DMS153 (cell line): ENCODE results near the gene NELFCD.
"Not testable (repeated sequence)": the region's sequence is repeated elsewhere in the genome, so short reads cannot be mapped to it uniquely, and the experiment has no call there.

ENCODE experiments used
- DNase-seq: peaks from one replicate; lab custom pipeline; 2025; lab: John Stamatoyannopoulos, UW

The NELFCD gene, protein sequence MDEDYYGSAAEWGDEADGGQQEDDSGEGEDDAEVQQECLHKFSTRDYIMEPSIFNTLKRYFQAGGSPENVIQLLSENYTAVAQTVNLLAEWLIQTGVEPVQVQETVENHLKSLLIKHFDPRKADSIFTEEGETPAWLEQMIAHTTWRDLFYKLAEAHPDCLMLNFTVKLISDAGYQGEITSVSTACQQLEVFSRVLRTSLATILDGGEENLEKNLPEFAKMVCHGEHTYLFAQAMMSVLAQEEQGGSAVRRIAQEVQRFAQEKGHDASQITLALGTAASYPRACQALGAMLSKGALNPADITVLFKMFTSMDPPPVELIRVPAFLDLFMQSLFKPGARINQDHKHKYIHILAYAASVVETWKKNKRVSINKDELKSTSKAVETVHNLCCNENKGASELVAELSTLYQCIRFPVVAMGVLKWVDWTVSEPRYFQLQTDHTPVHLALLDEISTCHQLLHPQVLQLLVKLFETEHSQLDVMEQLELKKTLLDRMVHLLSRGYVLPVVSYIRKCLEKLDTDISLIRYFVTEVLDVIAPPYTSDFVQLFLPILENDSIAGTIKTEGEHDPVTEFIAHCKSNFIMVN

DNA sequence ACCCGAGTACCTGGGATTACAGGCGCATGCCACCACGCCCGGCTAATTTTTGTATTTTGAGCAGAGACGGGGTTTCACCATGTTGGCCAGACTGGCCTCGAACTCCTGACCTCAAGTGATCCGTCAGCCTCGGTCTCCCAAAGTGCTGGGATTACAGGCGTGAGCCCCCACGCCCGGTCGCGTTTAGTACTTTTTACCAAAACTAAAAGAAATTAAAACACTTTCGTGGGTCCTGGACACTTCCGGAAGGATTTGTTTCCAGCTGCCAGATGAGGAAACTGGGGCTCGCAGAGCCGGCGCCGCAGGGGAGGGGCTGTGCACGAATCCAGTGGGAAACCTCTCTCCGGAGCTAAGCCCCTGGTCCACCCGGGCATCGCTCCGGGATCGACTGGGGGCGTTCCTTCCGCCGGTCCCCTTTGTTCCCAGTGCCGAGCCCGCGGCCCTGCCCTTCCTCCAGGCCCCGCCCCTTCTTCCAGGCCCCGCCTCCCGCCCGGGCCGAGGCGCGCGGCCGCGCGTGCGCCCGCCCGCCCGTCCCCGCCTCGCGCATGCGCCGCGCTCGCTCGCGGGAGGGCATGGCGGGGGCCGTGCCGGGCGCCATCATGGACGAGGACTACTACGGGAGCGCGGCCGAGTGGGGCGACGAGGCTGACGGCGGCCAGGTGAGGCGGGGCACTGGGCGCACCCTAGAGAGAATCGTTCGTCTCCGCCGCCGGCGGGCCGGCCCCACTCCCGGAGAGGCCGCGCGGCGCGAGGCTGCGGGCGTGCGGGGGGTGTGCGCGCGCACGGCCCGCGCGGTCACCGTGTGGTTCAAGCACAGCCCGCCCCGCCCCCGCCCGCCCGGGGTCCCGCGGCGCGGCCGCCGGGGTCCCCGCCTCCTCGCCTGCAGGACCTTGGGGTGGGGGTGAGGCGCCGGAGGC lies at the start of gene NELFCD:
Gene NELFCD (plus strand): TSS at position 546 of the 917 bp plus-strand sequence. CDS start 54 bp downstream, at position 600.
- DNase-seq = peak; percentile 64

DNA sequence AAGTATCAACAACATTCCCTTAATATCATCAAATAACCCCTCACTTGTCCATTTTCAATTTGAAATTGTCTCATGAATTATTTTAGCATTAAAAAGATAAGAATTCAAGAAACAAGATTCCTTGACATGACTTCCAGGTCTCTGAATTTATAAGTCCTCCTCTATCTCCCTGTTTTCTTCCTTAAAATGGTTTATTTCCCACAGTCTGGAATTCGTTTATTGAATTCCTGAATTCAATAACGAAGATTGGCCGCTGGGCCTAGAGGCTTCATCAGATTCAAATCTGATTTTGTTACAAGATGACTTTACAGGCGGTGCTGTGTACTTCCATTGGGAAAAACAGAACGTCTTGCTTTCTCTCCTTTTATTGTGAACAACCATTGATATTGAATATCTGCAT lies 48.9 kb upstream of the NELFCD start:
- DNase-seq = no peak

DNA sequence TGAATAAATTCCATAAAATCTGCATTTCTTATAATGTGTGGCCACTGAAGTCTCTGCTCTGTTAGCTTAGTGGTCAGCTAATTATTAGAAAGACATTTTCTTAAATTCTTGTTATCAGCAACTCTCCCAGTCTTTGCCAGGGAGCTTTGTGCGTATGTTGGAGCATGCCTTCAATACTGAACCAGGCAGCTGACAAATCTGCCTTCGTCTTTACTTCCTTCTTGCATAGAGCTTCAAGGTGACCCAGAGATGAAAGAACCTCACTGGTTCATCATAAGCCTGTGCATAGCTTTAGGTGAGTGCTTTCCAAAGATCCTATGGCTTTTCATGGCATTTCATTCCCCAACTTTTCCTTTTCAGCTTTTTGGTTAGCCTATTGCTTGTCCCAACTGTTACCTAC lies 43.0 kb upstream of the NELFCD start:
- DNase-seq = no peak

DNA sequence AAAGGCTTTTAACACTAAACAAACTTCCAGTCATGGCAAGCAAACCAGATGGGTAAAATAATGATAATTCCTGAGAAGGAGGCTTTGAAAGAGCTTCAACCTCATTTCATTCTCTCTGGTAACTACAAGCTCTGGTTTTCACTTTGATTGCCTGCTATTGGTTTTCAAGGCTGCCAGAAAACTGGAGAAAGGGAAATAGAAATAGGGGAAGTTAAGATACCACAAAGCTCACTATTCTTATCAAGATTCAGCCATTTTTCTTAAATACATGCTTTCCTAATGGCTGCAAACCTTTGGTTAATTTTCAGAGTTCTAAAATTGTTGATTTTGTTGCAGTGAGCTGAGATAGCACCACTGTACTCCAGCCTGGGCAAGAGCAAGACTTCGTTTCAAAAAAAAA lies 42.5 kb upstream of the NELFCD start:
- no peak for DNase-seq

DNA sequence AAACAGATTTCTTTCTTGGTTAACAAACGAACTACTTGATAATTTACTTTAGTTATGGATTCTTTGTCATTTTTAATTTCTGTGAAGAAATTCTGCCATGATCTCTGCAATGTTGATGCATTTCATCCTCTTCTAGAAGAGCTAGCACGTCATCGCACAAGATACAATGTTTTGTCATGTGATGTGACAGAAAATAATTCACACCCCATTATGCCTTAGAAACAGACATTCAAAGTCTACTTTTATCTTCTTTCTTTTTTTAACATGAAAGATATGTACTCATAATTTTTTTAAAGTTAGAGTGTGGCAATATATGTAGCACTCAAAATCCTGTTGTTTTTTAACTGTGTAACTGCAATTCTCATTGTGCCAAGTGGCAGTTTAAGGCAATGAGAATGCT lies 39.6 kb upstream of the NELFCD start:
- DNase-seq = no peak

DNA sequence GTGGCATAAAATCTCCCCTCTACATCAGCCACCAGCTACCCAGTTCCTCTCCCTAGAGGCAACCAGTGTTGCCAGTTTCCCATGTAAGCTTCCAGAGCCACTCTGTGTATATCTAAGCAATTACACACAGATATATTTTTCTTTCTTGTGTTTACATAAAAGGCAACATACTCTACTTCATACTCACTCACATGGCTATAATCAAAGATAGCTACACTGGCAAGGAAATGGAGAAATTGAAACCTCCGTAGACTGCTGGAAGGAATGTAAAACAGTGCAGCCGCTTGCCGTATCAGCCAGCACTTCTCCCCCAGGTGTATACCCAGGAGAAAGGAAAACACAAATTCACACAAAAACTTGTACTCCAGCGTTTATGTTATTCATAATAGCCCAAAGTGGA lies 38.5 kb upstream of the NELFCD start:
- DNase-seq = no peak

DNA sequence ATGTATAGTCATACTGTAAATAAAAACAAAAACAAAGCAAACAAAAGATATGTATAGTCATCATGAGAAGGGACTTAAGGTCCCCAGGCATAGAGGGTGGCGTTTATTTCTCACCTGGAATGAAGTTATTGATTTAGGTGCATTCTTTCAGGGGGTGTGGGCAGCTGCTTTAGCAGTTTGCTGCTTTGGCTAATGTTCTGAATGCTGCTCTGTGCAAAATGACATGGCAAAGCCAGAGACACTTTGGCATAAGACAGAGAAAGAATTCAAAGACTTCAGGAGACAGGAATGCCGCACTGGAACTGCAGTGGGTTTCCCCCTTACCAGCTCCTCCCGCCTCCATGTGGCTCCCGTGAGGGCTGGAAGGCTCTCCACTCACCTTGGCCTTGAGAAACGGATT lies 36.4 kb upstream of the NELFCD start:
- no peak for DNase-seq

DNA sequence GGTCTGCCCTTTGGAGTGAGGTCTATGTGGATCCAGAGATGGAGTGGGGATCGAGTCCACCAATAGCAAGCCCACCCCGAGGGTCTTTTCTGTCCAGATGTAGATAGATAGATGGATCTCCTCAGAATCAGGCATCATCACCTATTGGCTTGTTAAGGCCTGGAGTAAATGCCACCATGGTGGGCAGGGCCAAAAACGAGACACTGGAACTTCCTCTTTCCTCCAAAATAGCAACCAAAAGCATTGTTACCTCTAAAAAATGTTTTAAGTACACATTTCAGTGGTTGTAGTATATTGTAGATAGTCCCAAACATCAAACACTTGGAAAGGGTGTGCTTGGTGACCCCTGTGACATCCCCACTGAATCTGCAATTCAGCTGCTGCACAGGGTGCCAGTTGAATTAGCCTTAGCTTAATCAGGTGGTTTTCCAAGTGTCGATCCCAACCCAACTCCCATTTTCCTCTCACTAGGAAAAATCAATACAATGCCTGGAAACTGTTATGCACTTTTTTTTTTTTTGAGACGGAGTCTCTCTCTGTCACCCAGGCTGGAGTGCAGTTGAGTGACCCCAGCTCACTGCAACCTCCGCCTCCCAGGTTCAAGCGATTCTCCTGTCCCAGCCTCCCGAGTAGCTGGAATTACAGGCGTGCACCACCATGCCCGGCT lies 35.0 kb upstream of the NELFCD start:
- DNase-seq = no peak

DNA sequence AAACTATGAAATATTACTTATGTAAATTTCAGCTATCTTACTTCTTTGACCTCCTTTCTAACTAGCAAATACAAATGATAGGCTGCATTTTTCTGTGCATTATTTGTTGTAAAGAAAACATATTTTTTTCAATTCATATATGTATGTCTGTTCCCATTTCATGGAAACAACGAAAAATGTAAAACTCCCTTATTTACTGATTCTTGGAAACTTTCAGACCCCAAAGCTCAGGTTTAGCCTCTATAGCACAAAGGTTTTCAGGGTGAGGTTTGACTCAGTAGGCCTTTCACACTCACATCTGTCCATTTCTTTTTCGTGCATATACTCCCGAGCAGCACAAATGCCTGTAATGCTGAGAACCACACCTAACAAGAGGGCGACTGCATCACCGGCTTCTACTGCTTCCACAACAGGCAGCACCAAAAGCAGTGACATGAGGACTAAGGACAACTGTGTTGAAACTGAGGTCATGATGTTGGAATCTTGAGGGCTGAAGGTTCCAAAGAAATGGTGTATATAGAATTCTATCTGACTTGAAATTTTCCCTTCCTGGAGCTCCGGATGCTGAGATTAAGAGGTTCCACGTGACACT lies 33.2 kb upstream of the NELFCD start:
- not testable (repeated sequence) for DNase-seq

DNA sequence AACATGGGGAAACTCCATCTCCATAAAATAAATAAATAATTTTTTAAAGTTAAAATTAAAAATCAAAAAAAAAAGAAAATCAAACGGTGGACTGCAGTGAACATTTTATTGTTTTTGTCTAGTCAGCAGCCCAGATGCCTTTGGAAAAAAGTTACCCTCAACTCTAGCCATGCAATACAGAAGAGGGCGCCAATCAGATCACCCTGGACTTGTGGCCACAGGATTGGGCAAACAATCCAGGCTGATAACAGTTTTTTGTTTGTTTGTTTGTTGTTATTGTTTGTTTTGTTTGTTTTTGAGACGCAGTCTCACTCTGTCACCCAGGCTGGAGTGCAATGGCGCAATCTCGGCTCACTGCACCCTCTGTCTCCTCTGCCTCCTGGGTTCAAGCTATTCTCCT lies 30.5 kb upstream of the NELFCD start:
- no peak for DNase-seq

DNA sequence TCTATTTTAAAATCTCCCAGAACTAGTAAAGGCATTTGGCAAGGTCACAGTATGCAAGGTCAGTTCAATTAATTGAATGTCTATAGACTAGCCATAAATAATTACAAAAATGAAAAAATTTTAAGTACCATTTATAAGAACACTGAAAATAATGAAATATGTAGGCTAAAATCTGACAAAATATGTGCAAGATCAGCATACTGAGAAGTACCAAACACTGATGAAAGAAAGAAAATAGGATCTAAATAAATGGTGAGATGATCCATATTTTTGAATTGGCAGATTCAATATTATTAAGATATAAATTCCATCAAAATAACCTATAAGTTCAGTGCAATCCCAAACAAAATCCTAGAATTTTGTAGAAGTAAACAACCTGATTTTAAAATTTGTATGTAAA lies 28.0 kb upstream of the NELFCD start:
- no peak for DNase-seq

DNA sequence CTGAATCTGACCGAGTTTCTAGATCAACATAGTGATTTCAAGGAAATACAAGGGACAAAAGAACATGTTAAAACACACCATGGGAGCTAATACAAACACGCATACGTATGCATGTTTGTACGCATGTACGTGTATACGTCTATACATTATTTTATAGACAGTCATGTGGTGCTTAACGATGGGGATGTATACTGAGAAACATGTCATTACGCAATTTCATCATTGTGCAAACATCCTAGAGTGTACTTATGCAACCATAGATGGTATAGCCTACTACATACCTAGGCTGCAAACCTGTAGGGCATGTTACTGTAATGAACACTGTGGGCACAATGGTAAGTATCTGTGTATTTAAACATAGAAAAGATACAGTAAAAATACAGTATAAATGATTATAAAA lies 25.0 kb upstream of the NELFCD start:
- DNase-seq = no peak

DNA sequence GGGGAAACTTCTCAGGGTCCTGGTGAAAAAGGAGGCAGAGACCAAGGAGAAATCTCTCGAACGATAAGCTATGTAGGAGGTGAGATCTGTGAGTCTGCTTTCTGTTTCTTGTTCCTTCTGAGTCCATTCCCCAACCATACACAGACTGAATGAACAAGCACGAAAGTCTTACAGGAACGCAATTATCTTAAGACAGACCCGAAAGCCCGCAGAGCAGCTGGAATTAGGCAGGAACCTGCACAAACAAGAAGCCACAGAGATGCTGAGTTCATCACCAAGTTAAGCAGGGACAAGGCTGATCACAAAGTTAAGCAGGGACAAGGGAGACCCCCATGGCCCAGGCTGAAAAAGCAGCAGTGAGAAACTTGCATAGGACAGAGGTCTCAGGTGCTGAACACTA lies 21.4 kb upstream of the NELFCD start:
- no peak for DNase-seq

DNA sequence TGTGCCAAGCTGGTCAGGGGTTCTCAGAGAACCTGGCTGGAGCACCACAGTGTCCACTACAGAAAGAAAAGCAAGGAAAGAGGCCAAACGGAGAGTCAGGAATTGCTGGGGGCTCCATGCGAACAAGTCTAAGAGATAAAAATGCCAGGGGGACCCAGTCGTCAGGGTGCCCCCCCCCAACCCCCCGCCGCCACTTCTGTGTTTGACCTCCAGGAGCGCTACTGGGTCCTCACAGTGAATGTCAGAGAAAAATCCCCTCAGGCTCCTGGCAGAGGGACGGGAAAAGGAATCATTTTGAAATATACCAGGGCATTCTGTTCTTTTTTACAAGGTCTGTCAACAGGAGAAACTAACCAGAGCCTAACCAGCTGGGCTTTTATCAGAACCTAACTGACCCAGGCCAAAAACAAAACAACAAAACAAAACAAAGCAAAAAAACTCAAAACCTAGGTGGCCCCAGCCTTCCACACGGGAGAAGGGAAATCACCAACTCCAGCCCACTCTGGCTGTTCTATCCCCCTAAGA lies 17.9 kb upstream of the NELFCD start:
- no peak for DNase-seq

DNA sequence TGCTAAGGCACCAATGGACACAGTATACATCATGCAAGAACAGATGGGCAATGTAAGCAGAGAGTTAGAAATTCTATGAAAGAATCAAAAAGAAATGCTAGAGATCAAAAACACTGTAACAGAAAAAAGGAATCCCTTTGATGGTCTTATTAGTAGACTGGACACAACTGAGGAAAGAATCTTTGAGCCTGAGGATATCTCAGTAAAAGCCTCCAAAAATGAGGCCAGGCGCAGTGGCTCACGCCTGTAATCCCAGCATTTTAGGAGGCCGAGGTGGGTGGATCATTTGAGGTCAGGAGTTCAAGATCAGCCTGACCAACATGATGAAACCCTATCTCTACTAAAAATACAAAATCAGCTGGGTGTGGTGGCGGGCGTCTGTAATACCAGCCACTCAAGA lies 17.1 kb upstream of the NELFCD start:
- not testable (repeated sequence) for DNase-seq

DNA sequence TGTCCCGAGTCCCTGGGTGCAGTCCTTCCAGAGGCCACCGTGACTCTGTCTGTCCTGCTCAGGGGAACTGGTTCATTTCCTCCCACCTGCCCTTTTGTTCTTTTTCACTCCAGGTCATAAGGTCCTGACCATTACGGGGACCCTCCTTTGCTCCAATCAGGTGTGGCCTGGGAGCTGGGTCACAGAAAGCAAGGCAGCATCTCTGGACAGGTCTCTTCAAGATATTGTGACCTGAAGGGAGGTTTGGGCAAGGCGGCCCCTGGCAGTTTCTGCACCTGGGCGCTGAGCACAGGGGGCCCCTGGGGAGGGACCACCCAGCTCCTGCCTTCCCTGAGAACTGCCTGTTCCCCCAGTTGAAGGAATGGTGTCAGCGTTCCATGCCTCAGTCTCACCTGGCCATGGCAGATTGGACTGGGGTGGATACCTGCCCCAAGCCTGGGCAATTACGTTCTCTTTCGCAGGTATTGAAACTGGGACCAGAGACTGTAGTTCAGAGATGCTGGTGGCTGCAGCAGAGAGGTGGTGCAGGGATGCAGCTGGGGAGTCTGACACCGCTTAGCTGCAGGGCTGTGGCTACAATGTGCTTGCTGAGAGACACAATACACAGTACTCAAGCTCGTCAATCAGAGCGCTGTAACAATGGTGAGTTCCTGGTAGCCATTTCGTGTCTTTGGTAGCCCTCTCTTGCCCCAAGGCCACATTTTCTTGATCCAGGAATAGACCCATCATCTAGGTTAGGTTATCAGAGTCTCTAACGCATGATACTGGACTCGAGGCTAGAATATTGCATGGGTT lies 15.6 kb upstream of the NELFCD start:
- DNase-seq = no peak

DNA sequence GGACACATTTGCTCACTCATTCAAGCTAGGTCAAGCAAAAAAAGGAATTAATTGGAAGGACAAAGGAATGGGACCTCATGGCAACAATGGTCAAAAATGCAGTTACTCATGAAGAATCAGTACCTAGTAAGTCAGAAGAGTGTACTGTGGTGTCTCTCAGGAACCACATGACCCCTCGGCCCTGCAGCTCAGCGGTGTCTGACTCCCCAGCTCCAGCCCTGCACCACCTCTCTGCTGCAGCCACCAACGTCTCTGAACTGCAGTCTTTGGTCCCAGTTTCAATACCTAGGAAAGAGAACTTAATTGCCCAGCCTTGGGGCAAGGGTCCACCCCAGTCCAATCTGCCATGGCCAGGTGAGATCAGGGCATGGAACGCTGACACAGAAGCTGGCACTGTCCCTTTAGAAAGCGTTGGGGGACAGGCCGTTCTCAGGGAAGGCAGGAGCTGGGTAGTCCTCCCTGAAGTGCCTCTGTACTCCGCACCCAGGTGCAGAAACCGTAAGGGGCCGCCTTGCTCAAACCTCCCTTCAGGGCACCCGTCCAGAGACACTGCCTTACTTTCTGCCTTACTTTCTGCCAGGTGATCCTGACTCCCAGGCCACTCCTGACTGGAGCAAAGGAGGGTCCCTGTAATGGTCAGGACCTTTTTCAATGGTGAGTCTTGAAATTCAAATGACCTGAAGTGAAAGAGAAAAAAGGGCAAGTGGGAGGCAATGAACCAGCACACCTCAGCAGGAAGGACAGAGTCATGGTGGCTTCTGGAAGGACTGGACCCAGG lies 13.2 kb upstream of the NELFCD start:
- no peak for DNase-seq

DNA sequence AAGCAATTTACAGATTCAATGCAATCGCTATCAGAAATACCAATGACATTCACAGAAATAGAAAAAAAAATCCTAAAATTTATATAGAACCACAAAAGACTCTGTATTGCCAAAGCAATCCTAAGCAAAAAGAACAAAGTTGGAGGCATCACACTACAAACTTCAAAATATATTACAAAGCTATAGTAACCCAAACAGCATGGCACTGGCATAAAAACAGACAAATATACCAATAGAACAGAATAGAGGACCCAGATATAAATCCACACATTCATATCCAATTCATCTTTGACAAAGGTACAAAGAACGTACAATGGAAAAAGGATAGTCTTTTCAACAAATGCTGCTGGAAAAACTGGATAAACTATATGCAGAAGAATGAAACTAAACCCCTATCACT lies 11.6 kb upstream of the NELFCD start:
- no peak for DNase-seq

DNA sequence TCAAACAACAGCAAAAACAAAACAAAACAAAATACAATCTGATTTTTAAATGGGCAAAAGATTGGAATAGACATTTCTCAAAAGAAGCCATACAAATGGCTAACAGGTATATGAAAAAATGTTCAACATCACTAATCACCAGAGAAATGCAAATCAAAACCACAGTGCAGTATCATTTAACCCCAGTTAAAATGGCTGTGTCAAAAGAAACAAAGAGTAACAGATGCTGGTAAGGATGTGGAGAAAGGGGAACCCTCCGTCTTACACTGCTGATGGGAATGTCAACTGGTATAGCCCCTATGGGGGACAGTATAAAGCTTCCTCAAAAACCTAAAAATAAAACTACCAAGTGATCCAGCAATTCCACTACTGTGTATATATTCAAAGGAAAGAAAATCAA lies 10.9 kb upstream of the NELFCD start:
- no peak for DNase-seq

DNA sequence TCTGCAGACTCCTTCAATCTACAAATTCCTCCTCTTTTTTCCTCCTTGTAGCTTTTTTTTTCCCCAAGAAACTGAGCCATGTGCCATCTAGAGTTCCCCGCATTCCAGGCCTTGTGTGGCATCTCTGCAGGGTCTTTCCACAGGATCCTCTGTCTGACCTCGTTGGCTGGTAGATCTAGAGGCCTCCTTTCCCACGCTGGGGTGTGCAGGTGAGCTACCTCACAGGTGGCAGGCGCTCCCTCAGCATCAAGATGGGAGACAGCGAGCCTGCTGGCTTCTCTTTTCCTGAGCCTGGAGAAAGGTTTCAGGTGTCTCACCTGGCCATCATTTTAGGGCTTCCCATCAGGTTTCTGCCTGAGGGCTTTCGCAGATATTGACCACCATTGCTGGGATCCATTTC lies 9.6 kb upstream of the NELFCD start:
- DNase-seq = no peak
